ENCODE data around the gene ENO3.
"Not testable (repeated sequence)": the region's sequence is repeated elsewhere in the genome, so short reads cannot be mapped to it uniquely, and the experiment has no call there.

DNA sequence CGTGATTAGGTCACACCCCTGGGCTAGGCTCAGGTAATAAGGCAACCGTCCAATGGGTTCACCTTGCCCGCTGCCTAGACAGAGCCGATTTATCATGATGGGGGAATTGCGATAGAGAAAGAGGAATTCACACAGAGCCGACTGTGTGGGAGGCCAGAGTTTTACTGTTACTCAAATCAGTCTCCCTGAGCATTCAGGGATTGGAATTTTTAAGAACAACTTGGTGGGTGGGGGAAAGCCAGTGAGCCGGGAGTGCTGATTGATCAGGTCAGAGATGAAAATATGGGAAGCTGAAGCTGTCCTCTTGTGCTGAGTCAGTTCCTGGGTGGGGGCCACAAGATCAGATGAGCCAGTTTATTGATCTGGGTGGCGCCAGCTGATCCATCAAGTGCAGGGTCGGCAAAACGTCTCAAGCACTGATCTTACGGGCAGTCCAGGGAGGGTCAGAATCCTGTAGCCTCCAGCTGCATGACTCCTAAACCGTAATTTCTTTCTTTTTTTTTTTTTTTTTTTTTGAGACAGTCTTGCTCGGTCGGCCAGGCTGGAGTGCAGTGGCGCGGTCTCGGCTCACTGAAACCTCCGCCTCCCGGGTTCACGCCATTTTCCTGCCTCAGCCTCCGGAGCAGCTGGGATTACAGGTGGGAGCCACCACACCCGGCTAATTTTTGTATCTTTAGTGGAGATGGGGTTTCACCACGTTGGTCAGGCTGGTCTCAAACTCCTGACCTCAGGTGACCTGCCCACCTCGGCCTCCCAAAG is 24.2 kb upstream of the ENO3 start:
- TF ChIP-seq, protein P1, sequence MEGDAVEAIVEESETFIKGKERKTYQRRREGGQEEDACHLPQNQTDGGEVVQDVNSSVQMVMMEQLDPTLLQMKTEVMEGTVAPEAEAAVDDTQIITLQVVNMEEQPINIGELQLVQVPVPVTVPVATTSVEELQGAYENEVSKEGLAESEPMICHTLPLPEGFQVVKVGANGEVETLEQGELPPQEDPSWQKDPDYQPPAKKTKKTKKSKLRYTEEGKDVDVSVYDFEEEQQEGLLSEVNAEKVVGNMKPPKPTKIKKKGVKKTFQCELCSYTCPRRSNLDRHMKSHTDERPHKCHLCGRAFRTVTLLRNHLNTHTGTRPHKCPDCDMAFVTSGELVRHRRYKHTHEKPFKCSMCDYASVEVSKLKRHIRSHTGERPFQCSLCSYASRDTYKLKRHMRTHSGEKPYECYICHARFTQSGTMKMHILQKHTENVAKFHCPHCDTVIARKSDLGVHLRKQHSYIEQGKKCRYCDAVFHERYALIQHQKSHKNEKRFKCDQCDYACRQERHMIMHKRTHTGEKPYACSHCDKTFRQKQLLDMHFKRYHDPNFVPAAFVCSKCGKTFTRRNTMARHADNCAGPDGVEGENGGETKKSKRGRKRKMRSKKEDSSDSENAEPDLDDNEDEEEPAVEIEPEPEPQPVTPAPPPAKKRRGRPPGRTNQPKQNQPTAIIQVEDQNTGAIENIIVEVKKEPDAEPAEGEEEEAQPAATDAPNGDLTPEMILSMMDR (IDR thresholded peaks at IDR 0.05 in 2 of 3, conservative IDR thresholded peaks at IDR 0.05 in 1 of 3; ENCODE audit: borderline replicate concordance in 1 of 3, insufficient read depth in 1 of 3, low read depth in 2 of 3, low read length in 2 of 3): not testable (repeated sequence)
- TF ChIP-seq ZNF274 (IDR thresholded peaks at IDR 0.05; ENCODE audit: low read depth, low read length); EZH2 (IDR thresholded peaks at IDR 0.05); YY1 (IDR thresholded peaks at IDR 0.05; ENCODE audit: extremely low read depth, insufficient replicate concordance, low read depth, low read length); EGR1 (IDR thresholded peaks at IDR 0.05; ENCODE audit: low read depth); CEBPB (IDR thresholded peaks at IDR 0.05; ENCODE audit: low read depth); EZH2phosphoT487 (IDR thresholded peaks at IDR 0.05; ENCODE audit: borderline replicate concordance); POLR2A (IDR thresholded peaks at IDR 0.05; ENCODE audit: borderline replicate concordance, extremely low read depth, insufficient read depth, insufficient read length); POLR2AphosphoS5 (IDR thresholded peaks at IDR 0.05; ENCODE audit: low read depth, low read length); SP1 (IDR thresholded peaks at IDR 0.05; ENCODE audit: low read depth); ZFX (IDR thresholded peaks at IDR 0.05); SIN3A (IDR thresholded peaks at IDR 0.05; ENCODE audit: low read depth): not testable (repeated sequence)
- TF ChIP-seq, protein P2, sequence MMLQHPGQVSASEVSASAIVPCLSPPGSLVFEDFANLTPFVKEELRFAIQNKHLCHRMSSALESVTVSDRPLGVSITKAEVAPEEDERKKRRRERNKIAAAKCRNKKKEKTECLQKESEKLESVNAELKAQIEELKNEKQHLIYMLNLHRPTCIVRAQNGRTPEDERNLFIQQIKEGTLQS (IDR thresholded peaks at IDR 0.05): not testable (repeated sequence)
